GM23338 (cell line): ENCODE results near the gene KCNJ6. TPM values are rescaled to one million over a fixed set of nuclear protein-coding genes. Genes with fewer than 3 reads are reported as not detected.

Source experiments
- ATAC-seq: fragments of 200-7000 bp; cut with Tn5 transposase; 3 replicates; pipeline ENCODE4 v1.9.1; 2020
- DNase-seq: peaks from one replicate; pipeline ENCODE4 v3.0.0-alpha.2; 2015; ENCODE audit warnings: low spot score
- H2AFZ ChIP-seq: fragments of 200-600 bp; sonication (generic); 2 replicates; pipeline ENCODE4 v1.8.0; 2016; ENCODE audit warnings: antibody characterized with exemption, mild to moderate bottlenecking, moderate library complexity
- H3F3A ChIP-seq: fragments of 200-600 bp; sonication (generic); replicated peaks from 2 replicates; pipeline ENCODE4 v1.8.0; 2017; ENCODE audit warnings: antibody characterized with exemption, mixed run types, low read depth
- H3K27ac ChIP-seq: fragments of 200-600 bp; sonication (generic); 2 replicates; pipeline ENCODE4 v1.6.1; 2016; ENCODE audit warnings: low read depth
- H3K27me3 ChIP-seq: fragments of 200-600 bp; sonication (generic); 2 replicates; pipeline ENCODE4 v1.8.0; 2016; ENCODE audit warnings: mild to moderate bottlenecking, mixed run types, moderate library complexity; ENCODE audit not compliant: insufficient read depth
- H3K36me3 ChIP-seq: fragments of 200-600 bp; sonication (generic); 2 replicates; pipeline ENCODE4 v1.8.0; 2016; ENCODE audit warnings: mild to moderate bottlenecking; ENCODE audit not compliant: insufficient read depth
- H3K4me1 ChIP-seq: fragments of 200-600 bp; sonication (generic); 2 replicates; pipeline ENCODE4 v1.8.0; 2016; ENCODE audit warnings: mild to moderate bottlenecking, moderate library complexity; ENCODE audit not compliant: insufficient read depth
- H3K4me2 ChIP-seq: fragments of 200-600 bp; sonication (generic); 2 replicates; pipeline ENCODE4 v1.7.1; 2017; ENCODE audit warnings: mixed run types
- H3K4me3 ChIP-seq: fragments of 200-600 bp; sonication (generic); 2 replicates; pipeline ENCODE4 v1.6.1; 2016; ENCODE audit warnings: mixed run types
- H3K79me2 ChIP-seq: fragments of 200-600 bp; sonication (generic); replicated peaks from 2 replicates; pipeline ENCODE4 v1.8.0; 2017; ENCODE audit warnings: mild to moderate bottlenecking; ENCODE audit not compliant: insufficient read depth
- H3K9me2 ChIP-seq: fragments of 200-600 bp; sonication (generic); 2 replicates; pipeline ENCODE4 v1.8.0; 2017; ENCODE audit not compliant: insufficient read depth
- H4K20me1 ChIP-seq: fragments of 200-600 bp; sonication (generic); replicated peaks from 2 replicates; pipeline ENCODE4 v1.8.0; 2017; ENCODE audit warnings: mild to moderate bottlenecking; ENCODE audit not compliant: insufficient read depth
- H3K27ac Mint-ChIP-seq: 2 replicates; pipeline ENCODE4 v1.8.0; 2020; ENCODE audit warnings: inconsistent platforms, mild to moderate bottlenecking, moderate library complexity, mixed read lengths
- H3K27me3 Mint-ChIP-seq: 3 replicates; pipeline ENCODE4 v1.8.0; 2022; ENCODE audit warnings: low read depth, mild to moderate bottlenecking, moderate library complexity, mixed read lengths, inconsistent platforms; ENCODE audit not compliant: insufficient read depth, poor library complexity
- H3K36me3 Mint-ChIP-seq: 3 replicates; pipeline ENCODE4 v1.8.0; 2021; ENCODE audit warnings: low read depth, mild to moderate bottlenecking, inconsistent platforms, moderate library complexity, mixed read lengths
- H3K4me1 Mint-ChIP-seq: 3 replicates; pipeline ENCODE4 v1.8.0; 2020; ENCODE audit warnings: mild to moderate bottlenecking, inconsistent platforms, mixed read lengths
- H3K4me3 Mint-ChIP-seq: 3 replicates; pipeline ENCODE4 v1.8.0; 2021; ENCODE audit warnings: moderate library complexity, mild to moderate bottlenecking, inconsistent platforms, mixed read lengths
- H3K9me3 Mint-ChIP-seq: 3 replicates; pipeline ENCODE4 v1.8.0; 2020; ENCODE audit warnings: moderate library complexity, mild to moderate bottlenecking, inconsistent platforms, mixed read lengths
- CREB1 ChIP-seq: fragments of 250-450 bp; sonication (Bioruptor Pico); IDR thresholded peaks from 2 replicates; pipeline ENCODE4 v1.5.0; 2020; ENCODE audit warnings: low read depth, mild to moderate bottlenecking, moderate library complexity
- EZH2phosphoT487 ChIP-seq: fragments of 200-600 bp; sonication (generic); IDR thresholded peaks from one replicate; pipeline ENCODE4 v1.8.1; 2018; ENCODE audit warnings: antibody characterized with exemption; ENCODE audit not compliant: unreplicated experiment
- JUNB ChIP-seq: IDR thresholded peaks from one replicate; pipeline ENCODE4 v1.6.1; 2016; ENCODE audit warnings: antibody characterized with exemption; ENCODE audit not compliant: unreplicated experiment
- NANOG ChIP-seq: IDR thresholded peaks from 2 replicates; pipeline ENCODE4 v1.6.1; 2016; ENCODE audit warnings: antibody characterized with exemption, borderline replicate concordance
- POLR2AphosphoS5 ChIP-seq: IDR thresholded peaks from 2 replicates; pipeline ENCODE4 v1.6.1; 2016; ENCODE audit warnings: antibody characterized with exemption, low read depth
- STAT1 ChIP-seq: IDR thresholded peaks from one replicate; pipeline ENCODE4 v1.6.1; 2016; ENCODE audit warnings: antibody characterized with exemption; ENCODE audit not compliant: unreplicated experiment
- ZNF114 ChIP-seq: fragments of 250-450 bp; sonication (Bioruptor Pico); IDR thresholded peaks from 2 replicates; pipeline ENCODE4 v1.5.0; 2020; ENCODE audit warnings: mild to moderate bottlenecking, moderate library complexity
- ZNF331 ChIP-seq: fragments of 250-450 bp; sonication (Bioruptor Pico); IDR thresholded peaks from 2 replicates; pipeline ENCODE4 v1.5.0; 2020; ENCODE audit warnings: low read depth, mild to moderate bottlenecking, moderate library complexity
- polyA plus RNA-seq: library from polyadenylated mRNA; unstranded; fragments of >200 nt; fragmentation: Nextera tagmentation; extraction: Ambion mirVana; gene quantifications from 2 replicates; pipeline ENCODE4 v1.2.1, GENCODE V29; 2016
- total RNA-seq: library from RNA; depleted of rRNA; stranded (reverse); fragments of >200 nt; shearing (Covaris generic); gene quantifications from 2 replicates; pipeline ENCODE4 v1.2.3, GENCODE V29; 2014
- TF ChIP-seq, protein P1 (sequence below): fragments of 250-450 bp; sonication (Bioruptor Pico); IDR thresholded peaks from 2 replicates; pipeline ENCODE4 v1.5.0; 2020; ENCODE audit warnings: mild to moderate bottlenecking, moderate library complexity
- TF ChIP-seq, protein P2 (sequence below): IDR thresholded peaks from 2 replicates; pipeline ENCODE4 v1.6.1; 2016; ENCODE audit warnings: antibody characterized with exemption

The KCNJ6 gene
- total and polyA plus RNA-seq, 2 experiments from 2014 or later = 0.48 to 0.52 TPM

GRCh38 chr21:37936010-37936785 lies 19.9 kb upstream of the KCNJ6 start:
- H3K36me3 Mint-ChIP-seq = no peaks in the 10 kb centered on the region; the same call in 2 of the 3 replicates
- TF ChIP-seq POLR2AphosphoS5 (no peak), NANOG (no peak), CREB1 (CRISPR knock-in tag) (no peak), STAT1 (no peak), JUNB (no peak), ZNF331 (CRISPR knock-in tag) (no peak), ZNF114 (CRISPR knock-in tag) (no peak), EZH2phosphoT487 (no peak)
- TF ChIP-seq, protein P1, sequence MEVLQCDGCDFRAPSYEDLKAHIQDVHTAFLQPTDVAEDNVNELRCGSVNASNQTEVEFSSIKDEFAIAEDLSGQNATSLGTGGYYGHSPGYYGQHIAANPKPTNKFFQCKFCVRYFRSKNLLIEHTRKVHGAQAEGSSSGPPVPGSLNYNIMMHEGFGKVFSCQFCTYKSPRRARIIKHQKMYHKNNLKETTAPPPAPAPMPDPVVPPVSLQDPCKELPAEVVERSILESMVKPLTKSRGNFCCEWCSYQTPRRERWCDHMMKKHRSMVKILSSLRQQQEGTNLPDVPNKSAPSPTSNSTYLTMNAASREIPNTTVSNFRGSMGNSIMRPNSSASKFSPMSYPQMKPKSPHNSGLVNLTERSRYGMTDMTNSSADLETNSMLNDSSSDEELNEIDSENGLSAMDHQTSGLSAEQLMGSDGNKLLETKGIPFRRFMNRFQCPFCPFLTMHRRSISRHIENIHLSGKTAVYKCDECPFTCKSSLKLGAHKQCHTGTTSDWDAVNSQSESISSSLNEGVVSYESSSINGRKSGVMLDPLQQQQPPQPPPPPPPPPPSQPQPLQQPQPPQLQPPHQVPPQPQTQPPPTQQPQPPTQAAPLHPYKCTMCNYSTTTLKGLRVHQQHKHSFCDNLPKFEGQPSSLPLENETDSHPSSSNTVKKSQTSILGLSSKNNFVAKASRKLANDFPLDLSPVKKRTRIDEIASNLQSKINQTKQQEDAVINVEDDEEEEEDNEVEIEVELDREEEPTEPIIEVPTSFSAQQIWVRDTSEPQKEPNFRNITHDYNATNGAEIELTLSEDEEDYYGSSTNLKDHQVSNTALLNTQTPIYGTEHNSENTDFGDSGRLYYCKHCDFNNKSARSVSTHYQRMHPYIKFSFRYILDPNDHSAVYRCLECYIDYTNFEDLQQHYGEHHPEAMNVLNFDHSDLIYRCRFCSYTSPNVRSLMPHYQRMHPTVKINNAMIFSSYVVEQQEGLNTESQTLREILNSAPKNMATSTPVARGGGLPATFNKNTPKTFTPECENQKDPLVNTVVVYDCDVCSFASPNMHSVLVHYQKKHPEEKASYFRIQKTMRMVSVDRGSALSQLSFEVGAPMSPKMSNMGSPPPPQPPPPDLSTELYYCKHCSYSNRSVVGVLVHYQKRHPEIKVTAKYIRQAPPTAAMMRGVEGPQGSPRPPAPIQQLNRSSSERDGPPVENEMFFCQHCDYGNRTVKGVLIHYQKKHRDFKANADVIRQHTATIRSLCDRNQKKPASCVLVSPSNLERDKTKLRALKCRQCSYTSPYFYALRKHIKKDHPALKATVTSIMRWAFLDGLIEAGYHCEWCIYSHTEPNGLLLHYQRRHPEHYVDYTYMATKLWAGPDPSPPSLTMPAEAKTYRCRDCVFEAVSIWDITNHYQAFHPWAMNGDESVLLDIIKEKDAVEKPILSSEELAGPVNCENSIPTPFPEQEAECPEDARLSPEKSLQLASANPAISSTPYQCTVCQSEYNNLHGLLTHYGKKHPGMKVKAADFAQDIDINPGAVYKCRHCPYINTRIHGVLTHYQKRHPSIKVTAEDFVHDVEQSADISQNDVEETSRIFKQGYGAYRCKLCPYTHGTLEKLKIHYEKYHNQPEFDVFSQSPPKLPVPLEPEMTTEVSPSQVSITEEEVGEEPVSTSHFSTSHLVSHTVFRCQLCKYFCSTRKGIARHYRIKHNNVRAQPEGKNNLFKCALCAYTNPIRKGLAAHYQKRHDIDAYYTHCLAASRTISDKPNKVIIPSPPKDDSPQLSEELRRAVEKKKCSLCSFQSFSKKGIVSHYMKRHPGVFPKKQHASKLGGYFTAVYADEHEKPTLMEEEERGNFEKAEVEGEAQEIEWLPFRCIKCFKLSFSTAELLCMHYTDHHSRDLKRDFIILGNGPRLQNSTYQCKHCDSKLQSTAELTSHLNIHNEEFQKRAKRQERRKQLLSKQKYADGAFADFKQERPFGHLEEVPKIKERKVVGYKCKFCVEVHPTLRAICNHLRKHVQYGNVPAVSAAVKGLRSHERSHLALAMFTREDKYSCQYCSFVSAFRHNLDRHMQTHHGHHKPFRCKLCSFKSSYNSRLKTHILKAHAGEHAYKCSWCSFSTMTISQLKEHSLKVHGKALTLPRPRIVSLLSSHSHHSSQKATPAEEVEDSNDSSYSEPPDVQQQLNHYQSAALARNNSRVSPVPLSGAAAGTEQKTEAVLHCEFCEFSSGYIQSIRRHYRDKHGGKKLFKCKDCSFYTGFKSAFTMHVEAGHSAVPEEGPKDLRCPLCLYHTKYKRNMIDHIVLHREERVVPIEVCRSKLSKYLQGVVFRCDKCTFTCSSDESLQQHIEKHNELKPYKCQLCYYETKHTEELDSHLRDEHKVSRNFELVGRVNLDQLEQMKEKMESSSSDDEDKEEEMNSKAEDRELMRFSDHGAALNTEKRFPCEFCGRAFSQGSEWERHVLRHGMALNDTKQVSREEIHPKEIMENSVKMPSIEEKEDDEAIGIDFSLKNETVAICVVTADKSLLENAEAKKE (CRISPR knock-in tag) = no peak
- TF ChIP-seq, protein P2, sequence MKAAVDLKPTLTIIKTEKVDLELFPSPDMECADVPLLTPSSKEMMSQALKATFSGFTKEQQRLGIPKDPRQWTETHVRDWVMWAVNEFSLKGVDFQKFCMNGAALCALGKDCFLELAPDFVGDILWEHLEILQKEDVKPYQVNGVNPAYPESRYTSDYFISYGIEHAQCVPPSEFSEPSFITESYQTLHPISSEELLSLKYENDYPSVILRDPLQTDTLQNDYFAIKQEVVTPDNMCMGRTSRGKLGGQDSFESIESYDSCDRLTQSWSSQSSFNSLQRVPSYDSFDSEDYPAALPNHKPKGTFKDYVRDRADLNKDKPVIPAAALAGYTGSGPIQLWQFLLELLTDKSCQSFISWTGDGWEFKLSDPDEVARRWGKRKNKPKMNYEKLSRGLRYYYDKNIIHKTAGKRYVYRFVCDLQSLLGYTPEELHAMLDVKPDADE = no peak

More at GRCh38 chr21:37936010-37936785, 19.9 kb upstream of the KCNJ6 start:
- Histone ChIP-seq H3K4me2 (no peak overlapping the region), H4K20me1 (no peaks in the 10 kb centered on the region), H3F3A (no peaks in the 10 kb centered on the region), H2AFZ (no peak overlapping the region), H3K4me3 (no peak overlapping the region), H3K27me3 (no peaks in the 10 kb centered on the region), H3K27ac (no peak overlapping the region), H3K36me3 (no peaks in the 10 kb centered on the region), H3K9me2 (no peaks in the 10 kb centered on the region), H3K4me1 (no peaks in the 10 kb centered on the region), H3K79me2 (no peaks in the 10 kb centered on the region)
- H3K4me1 Mint-ChIP-seq = no peaks in the 10 kb centered on the region
- H3K27me3 Mint-ChIP-seq = no peaks in the 10 kb centered on the region
- DNase-seq (no peak), ATAC-seq (no peak)
- H3K27ac Mint-ChIP-seq = no peak overlapping the region
- H3K9me3 Mint-ChIP-seq = peaks cover 6% of the 10 kb centered on the region; the same call in 1 of the 3 replicates
- H3K4me3 Mint-ChIP-seq = no peak overlapping the region
